GM20000 (cell line): ENCODE data around the gene SH3BP2.

Source experiments
- DNase-seq: peaks from one replicate; pipeline ENCODE4 v3.0.0; 2012; ENCODE audit warnings: low spot score
- CTCF ChIP-seq: IDR thresholded peaks from 2 replicates; pipeline ENCODE4 v1.5.1; 2012; ENCODE audit warnings: mild to moderate bottlenecking, control low read depth; ENCODE audit errors: extremely low read depth, missing control alignments

SH3BP2 gene

GRCh38 chr4:2790583-2791517, 2.0 kb upstream of the SH3BP2 start:
- TF ChIP-seq CTCF = no peak
- DNase-seq = no peak

DNA sequence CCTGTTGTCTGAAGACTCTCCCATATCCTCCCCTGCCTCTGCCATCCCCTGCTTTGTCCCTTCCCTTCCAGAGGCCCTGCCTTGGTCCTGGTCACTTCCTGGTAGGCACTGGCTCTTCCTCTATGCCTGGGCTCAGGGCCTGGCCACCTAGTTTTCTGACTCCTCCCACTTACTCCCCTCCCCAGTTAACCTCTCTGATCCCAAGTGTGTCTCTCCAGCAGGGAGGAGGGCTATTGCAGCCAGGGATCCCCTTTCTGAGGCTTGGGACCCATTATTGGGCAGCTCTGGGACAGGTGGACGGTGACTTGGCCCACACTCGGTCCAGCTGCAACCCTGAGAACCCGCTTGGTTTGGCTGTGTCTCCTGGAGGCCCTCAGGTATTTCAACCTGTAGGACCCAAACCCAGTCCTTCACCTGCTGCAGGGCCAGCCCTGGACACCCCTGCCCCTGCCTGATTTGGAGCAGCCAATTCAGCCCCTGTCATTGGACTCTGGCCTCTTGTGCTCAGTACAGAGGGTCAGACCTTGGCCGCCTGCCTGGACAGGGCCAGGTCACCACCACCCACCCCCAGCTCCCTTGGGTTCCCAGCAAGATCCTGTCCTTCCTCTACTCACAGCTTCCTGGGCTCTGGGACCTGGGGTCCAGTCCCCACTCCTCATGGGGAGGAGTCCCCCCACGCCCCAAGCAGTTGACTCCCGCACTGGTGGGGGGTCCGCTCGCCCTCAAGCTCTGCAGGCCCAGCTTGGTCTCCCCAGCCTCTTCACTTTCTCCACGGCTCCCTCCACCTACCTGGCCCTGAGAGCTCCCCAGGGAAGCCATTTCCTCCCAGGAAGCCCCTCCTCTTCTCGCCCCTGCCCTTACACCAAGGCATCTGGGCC, 1.1 kb upstream of the SH3BP2 start:
- no peak for DNase-seq
- no peak for TF ChIP-seq CTCF

DNA sequence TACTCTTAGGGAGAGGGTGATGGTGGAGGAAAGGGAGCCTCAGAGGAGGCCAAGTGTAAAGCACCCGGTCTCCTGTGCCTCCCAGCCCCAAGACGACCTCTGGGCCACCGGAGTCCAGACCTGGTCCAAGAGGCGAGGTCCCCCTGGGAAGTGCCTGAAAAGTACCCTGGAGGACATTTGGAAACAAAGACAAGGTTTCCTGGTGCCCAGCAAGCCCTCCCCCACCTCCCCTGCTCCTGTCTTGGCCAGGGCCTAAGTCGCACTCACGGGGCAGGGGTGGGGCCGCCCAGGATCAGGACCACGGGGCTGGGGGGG, 532 bp upstream of the SH3BP2 start:
- no peak for DNase-seq
- no peak for TF ChIP-seq CTCF

GRCh38 chr4:2793586-2794485, 951 bp downstream of the SH3BP2 start:
- no peak for TF ChIP-seq CTCF
- no peak for DNase-seq

- no peak for TF ChIP-seq CTCF
- no peak for DNase-seq
Measured at GRCh38 chr4:2794486-2795299, 1.8 kb downstream of the SH3BP2 start.

- no peak for TF ChIP-seq CTCF
- no peak for DNase-seq
Measured at GRCh38 chr4:2795300-2795892, 2.5 kb downstream of the SH3BP2 start.
